Ishikawa (cell line): ENCODE results near the gene COL4A2.

Experiments used
- EP300 ChIP-seq: IDR thresholded peaks from 2 replicates; pipeline ENCODE4 v1.6.1; 2012; ENCODE audit warnings: borderline replicate concordance
- TF ChIP-seq, protein P1 (sequence below): IDR thresholded peaks from 2 replicates; pipeline ENCODE4 v1.6.1; 2012
- TF ChIP-seq, protein P2 (sequence below): IDR thresholded peaks from 2 replicates; pipeline ENCODE4 v1.6.1; 2012; ENCODE audit warnings: low read depth, mild to moderate bottlenecking

DNA sequence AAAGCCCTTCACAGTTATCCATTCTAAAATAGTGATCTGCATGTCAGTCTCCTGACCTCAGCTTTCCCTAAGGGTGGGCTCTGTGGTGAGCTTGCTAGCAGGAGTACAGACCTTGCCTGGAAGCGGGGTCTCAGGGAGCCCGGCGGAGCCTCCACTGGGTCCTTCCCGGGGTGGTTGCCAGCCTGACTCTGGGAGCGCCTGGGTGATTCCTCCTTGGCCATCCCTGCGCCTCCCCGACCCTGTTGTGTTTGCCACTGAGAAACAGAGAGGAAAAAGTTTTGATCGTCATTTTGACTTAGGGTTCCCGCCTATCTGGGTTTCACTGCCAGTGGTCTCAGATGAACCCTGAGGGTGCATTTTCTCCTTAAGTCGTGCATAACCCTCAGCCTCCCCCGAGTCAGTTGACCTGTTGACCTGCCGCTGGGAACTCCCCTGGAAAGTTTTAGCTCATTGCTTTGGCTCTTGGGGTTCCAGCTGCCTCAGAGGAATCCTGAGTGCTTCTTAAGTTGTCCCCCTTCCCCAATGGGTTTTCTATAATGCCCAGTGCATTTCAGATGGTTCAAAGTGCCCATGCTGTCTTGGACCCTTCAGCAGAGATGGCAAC is 136.6 kb downstream of the COL4A2 start:
- no peak for TF ChIP-seq EP300
- TF ChIP-seq, protein P1, sequence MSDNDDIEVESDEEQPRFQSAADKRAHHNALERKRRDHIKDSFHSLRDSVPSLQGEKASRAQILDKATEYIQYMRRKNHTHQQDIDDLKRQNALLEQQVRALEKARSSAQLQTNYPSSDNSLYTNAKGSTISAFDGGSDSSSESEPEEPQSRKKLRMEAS: no peak
- TF ChIP-seq, protein P2, sequence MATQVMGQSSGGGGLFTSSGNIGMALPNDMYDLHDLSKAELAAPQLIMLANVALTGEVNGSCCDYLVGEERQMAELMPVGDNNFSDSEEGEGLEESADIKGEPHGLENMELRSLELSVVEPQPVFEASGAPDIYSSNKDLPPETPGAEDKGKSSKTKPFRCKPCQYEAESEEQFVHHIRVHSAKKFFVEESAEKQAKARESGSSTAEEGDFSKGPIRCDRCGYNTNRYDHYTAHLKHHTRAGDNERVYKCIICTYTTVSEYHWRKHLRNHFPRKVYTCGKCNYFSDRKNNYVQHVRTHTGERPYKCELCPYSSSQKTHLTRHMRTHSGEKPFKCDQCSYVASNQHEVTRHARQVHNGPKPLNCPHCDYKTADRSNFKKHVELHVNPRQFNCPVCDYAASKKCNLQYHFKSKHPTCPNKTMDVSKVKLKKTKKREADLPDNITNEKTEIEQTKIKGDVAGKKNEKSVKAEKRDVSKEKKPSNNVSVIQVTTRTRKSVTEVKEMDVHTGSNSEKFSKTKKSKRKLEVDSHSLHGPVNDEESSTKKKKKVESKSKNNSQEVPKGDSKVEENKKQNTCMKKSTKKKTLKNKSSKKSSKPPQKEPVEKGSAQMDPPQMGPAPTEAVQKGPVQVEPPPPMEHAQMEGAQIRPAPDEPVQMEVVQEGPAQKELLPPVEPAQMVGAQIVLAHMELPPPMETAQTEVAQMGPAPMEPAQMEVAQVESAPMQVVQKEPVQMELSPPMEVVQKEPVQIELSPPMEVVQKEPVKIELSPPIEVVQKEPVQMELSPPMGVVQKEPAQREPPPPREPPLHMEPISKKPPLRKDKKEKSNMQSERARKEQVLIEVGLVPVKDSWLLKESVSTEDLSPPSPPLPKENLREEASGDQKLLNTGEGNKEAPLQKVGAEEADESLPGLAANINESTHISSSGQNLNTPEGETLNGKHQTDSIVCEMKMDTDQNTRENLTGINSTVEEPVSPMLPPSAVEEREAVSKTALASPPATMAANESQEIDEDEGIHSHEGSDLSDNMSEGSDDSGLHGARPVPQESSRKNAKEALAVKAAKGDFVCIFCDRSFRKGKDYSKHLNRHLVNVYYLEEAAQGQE: no peak
